Measurements from ENCODE around the gene PSMG3.
A peak's percentile ranks its signal among the peaks of the same experiment; 100 is the strongest.

DNA sequence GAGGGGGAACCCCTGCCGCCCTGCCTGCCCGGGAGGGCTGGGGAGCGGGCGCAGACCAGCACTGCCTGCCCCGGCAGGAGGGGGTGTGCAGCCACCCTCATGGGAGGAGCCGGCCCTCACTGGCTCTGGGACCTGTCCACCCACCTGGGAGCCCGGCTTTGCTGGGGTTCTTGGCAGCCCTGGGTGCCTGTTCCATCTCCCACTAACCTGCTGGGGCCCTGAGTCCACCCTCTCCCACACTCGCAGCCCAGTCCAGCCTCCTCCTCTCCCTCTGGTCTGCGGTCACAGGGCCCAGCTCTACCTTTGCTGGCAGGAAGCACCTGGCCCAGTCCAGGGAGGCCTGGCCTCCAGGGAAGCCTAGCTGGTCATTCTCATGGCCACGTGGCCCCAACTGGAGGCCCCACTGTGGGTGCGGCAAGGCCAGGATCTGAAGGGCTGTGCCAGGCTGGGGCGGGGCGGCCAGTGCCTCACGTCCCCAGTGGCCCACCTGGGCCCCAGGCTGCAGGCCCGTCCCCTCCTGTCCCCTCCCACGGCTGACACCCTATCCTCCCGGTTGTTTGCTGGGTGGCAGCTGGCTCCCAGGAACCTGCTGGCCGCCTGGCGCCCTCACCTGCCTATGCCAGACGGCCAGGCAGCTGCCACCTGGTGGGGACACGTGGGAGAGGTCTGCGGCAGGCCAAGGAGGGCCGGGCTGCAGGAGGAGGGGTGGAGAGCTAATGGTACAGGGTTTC is 13.9 kb downstream of the PSMG3 start, which contains the start of gene TMEM184A:
- TF ChIP-seq, protein P1, sequence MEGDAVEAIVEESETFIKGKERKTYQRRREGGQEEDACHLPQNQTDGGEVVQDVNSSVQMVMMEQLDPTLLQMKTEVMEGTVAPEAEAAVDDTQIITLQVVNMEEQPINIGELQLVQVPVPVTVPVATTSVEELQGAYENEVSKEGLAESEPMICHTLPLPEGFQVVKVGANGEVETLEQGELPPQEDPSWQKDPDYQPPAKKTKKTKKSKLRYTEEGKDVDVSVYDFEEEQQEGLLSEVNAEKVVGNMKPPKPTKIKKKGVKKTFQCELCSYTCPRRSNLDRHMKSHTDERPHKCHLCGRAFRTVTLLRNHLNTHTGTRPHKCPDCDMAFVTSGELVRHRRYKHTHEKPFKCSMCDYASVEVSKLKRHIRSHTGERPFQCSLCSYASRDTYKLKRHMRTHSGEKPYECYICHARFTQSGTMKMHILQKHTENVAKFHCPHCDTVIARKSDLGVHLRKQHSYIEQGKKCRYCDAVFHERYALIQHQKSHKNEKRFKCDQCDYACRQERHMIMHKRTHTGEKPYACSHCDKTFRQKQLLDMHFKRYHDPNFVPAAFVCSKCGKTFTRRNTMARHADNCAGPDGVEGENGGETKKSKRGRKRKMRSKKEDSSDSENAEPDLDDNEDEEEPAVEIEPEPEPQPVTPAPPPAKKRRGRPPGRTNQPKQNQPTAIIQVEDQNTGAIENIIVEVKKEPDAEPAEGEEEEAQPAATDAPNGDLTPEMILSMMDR (IDR thresholded peaks at IDR 0.05), result peak; percentile 58
- TF ChIP-seq EZH2 (IDR thresholded peaks at IDR 0.05) (no peak), EZH2phosphoT487 (IDR thresholded peaks at IDR 0.05) (no peak)

Data from neural progenitor cell (in vitro differentiated cells).